ENCODE measurements around the gene ZNF234.
"Not testable (repeated sequence)": the region's sequence is repeated elsewhere in the genome, so short reads cannot be mapped to it uniquely, and the experiment has no call there.

ZNF234 gene

DNA sequence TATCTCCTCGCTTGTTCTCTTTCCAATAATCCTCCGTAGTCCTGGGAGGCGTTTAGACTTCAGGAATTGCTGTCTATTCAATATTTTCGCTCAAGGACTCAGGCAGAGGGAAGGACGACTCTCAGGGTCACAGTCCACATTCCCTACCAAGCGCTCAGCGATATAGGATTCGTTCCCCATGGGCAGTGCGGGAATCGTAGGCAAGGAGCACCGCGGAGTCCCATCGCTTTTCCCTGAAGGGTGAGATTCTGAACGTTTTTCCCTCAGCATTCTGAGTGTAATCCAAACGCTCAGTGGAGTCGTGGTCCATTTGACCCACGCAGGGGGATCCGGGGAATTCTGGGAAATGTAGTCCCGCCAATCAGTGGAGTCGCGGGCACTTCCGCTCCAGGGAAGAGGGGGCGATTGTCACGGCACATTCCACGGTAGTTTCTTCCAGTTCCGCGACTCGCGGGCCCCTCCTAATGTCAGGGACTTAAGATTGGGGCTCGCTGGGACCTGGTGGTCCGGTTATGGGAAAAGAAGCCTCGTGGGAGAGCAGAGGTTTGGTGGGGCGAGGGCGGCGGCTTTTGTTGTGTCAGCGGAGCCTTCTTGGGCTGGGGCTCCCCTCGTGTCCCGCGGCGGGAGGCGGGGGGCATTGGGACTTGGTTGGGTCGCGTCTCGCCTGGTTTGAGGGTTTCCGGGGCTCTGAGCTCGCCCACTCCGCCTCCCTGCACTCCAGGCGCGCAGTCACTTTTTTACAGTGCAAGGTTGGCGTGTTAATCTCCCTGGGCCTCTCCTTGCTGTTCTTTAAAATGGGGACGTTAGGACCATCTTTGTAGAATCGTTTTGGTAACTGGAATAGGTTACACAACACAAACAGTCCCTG, at the start of gene ZNF234:
TSS of gene ZNF234 (plus strand) at position 364 of the 868 bp plus-strand sequence. CDS start 3,079 bp downstream, outside the sequence.
- in situ Hi-C loops (cut with HindIII; ENCODE audit: low sequenced_read_pairs): no loop called here

DNA sequence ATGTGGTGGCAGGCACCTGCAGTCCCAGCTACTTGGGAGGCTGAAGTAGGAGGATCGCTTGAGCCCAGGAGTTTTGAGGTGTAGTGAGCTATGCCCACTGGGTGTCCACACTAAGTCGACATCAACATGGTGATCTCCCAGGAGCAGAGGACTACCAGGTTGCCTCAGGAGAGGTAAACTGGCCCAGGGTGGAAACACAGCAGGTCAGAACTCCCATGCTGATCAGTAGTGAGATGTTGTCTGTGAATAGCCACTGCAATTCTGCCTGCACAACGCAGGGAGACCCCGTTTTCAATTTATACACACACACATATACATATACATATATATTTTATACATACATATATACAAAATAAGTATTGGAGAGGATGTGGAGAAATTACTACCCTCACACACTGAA, 49.2 kb upstream of the ZNF234 start:
- in situ Hi-C loops (cut with HindIII; ENCODE audit: low sequenced_read_pairs): no loop called here

DNA sequence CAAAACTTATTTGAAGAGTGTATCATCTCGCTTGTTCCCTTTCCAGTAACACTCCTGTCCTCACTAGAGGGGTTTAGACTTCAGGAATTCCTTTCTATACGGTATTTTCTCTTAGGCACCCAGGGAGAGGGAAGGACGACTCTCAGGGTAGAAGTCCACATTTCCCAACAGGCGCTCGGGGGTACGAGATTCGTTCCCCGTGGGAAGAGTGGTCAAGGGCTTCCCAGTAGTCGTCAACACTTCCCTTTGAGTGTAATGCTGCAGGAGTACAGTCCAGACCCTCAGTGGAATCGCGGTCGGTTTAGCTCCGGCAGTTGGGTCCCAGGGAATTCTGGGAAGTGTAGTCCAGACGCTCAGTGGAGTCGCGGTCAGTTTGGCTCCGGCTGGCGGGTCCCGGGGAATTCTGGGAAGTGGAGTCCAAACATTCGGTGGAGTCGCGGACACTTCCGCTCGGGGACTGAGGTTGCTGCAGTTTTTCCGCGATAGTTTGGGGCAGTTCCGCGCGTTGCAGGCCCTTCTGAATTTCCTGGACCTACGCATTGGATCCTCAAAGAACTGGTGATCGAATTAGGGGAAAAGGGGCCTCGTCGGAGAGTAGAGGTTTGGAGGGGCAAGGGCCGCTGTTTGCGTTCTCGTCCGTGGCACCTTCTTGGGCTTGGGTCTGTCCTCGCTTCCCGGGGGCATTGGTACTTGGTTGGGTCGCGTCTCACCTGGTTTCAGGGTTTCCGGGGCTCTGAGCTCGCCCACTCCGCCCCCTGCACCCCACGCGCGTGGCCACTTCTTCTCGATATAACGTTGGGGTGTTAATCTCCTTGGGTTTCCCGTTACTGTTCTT, 47.2 kb upstream of the ZNF234 start, which contains the start of gene ZNF224:
TSS of gene ZNF224 (plus strand) at position 431 of the 835 bp plus-strand sequence. CDS start 3,513 bp downstream, outside the sequence.
- in situ Hi-C loops (cut with HindIII; ENCODE audit: low sequenced_read_pairs): no loop called here

DNA sequence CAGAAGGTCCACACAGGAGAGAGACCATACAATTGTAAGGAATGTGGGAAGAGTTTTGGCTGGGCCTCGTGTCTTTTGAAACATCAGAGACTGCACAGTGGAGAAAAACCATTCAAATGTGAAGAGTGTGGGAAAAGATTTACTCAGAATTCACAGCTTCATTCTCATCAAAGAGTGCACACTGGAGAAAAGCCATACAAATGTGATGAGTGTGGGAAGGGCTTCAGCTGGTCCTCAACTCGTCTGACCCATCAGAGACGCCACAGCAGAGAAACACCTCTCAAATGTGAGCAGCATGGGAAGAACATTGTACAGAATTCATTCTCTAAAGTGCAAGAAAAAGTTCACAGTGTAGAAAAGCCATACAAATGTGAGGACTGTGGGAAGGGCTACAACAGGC, 33.6 kb upstream of the ZNF234 start:
- in situ Hi-C loops (cut with HindIII; ENCODE audit: low sequenced_read_pairs): no loop called here

DNA sequence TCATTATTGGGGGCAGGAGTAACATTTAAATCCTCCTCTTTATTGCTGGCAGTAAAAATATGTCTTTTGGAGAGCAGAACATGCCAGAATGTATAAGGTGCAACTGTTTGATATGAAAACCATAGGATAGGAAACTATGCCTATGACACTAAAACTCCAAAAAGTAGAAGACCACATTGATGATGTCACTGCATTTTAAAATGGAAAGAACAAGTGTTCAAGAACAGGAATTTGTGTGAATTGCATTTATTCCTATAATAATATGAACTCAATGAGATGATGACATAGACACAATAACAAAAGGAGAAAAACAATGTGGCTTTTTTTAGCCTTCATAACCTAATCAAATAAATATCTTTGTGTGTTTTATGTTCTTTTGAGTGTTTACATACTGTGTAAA, 31.9 kb upstream of the ZNF234 start:
- in situ Hi-C loops (cut with HindIII; ENCODE audit: low sequenced_read_pairs): no loop called here

DNA sequence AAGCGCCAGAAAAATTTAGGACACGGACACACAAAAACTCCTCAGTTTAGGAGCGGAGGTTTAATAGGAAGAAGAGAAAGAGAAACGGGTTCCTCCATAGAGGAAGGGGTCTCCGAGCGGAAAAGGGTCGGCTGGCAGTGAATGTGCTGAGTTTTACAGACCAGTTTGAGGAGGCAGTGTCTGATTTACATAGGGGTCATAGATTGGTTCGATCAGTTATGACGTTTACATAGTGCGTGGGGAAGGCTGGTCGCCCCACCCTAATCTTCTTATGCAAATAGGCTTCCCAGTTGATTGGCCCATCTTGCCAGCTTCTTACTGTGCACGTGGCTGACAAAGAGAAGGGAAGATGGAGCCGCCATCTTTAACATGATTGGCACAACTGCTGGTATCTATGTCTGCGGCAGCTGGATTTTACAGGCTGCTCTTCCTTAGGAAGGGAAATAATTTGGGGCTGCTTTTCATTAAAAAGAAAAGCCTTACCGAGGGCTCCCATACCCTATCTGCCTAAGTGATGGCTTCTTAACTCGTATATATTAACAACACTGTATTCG, 29.4 kb upstream of the ZNF234 start:
- in situ Hi-C loops (cut with HindIII; ENCODE audit: low sequenced_read_pairs): no loop called here

DNA sequence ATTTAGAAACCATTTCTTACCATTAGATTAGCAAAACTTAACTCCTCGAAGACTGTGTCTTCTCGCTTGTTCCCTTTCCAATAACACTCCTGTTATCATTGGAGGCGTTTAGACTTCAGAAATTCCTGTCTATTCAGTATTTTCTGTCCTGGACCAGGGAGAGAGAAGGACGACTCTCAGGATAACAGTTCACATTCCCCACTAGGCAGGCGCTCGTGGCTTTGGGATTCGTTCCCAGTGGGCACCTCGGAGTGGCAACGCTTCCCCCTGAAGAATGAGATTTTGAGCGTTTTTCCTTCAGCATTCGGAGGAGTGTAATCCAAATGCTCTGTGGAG, 28.6 kb upstream of the ZNF234 start:
- in situ Hi-C loops (cut with HindIII; ENCODE audit: low sequenced_read_pairs): no loop called here

DNA sequence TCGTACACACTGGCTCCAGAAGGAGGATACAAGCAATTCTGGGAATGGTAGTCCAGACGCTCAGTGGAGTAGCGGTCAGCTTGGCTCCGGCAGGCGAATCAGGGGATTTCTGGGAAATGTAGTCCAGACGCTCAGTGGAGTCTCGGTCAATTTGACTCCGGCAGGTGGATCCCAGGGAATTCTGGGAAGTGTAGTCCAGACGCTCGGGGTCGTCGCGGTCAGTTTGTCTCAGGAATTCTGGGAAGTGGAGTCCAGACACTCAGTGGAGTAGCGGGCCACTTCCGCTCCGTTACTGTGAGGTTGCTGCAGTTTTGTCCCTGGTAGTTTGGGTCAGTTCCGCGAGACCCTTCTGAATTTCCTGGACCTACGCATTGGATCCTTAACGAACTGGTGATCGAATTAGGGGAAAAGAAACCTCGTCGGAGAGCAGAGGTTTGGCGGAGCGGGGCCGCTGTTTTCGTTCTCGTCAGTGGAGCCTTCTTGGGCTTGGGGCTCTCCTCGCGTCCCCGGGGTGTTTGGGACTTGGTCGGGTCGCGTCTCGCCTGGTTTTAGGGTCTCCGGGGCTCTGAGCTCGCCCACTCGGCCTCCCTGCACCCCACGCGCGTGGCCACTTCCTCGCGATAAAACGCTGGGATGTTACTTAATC, 28.1 kb upstream of the ZNF234 start, which contains the start of gene ZNF225:
TSS of gene ZNF225 (plus strand) at position 262 of the 646 bp plus-strand sequence. CDS start 2,429 bp downstream, outside the sequence.
- in situ Hi-C loops (cut with HindIII; ENCODE audit: low sequenced_read_pairs): no loop called here

DNA sequence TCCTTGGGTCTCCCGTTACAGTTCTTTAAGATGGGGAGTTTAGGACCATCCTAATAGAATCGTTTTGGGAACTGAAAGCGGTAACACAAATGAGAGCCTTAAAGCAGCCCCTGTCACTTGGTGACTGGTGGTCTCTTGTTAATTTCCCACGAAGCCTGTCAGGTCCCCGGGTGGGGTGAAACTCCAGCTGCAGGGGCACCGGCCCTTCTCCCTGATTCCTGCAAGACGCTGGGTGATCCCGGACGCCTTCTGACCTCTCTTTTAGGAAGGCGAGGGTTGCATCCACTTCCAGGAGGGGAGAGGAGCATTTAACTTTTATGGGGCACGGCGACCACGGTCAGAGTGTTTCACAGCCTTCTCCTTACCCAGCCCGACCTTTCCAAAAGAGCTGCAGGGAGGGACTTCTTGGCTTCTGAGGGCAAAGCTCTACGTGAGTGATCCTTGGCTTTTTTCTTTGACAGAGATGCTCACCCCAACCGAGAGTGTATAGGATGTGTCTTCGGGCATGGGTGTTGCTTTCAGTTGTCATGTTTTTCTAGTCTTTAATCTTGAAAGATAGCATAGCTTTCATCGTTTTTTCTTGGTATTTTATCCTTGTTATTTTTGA, 27.5 kb upstream of the ZNF234 start:
- in situ Hi-C loops (cut with HindIII; ENCODE audit: low sequenced_read_pairs): no loop called here

DNA sequence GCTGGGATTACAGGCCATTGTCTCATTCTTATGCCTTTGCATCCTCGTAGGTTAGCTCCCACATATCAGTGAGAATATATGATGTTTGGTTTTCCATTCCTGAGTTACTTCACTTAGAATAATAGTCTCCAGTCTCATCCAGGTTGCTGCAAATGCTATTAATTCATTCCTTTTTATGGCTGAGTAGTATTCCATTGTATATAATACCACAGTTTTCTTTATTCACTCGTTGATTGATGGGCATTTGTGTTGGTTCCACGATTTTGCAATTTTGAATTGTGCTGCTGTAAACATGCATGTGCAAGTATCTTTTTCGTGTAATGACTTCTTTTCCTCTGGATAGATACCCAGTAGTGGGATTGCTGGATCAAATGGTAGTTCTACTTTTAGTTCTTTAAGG, 20.2 kb upstream of the ZNF234 start:
- in situ Hi-C loops (cut with HindIII; ENCODE audit: low sequenced_read_pairs): not testable (repeated sequence)

DNA sequence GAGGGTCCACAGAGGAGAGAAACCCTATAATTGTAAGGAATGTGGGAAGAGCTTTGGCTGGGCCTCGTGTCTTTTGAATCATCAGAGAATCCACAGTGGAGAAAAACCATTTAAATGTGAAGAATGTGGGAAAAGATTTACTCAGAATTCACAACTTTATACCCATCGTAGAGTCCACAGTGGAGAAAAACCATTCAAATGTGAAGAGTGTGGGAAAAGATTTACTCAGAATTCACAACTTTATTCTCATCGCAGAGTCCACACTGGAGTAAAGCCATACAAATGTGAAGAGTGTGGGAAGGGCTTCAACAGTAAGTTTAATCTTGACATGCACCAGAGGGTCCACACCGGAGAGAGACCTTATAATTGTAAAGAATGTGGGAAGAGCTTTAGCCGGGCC, 9.4 kb upstream of the ZNF234 start:
- in situ Hi-C loops (cut with HindIII; ENCODE audit: low sequenced_read_pairs): no loop called here

DNA sequence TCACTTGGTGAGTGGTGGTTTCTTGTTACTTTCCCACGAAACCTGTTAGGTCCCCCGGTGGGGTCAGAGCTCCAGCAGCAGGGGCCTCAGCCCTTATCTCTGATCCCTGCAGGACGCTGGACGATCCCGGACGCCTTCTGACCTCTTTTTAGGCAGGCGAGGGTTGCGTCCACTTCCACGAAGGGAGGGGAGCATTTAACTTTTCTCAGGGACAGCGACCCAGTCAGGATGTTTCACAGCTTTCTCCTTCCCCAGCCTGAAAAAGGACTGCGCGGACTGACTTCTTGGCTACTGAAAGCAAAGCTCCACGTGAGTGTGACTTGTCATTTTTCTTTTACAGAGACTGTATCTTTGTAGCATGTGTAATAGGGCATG, 692 bp downstream of the ZNF234 start:
- in situ Hi-C loops (cut with HindIII; ENCODE audit: low sequenced_read_pairs): no loop called here

DNA sequence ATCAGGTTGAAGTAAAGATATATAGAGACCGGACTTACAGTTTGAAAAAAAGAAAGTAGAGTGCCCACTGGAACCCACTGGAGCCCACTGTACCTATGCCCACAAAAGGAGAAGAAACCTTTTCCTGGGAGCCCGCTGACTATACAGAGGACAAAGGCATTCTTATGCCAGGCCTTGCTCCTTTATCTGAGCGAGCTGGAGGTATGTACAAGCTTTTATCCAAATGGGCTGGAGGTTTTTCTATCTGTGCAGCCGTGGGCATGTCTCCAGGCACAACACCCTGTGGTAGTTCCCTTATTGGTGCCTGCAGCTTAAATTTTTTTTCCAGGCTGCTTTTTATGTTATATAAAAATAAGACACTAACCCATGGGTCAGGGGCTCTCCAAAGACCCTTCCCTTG, 8.4 kb downstream of the ZNF234 start:
- in situ Hi-C loops (cut with HindIII; ENCODE audit: low sequenced_read_pairs): no loop called here

DNA sequence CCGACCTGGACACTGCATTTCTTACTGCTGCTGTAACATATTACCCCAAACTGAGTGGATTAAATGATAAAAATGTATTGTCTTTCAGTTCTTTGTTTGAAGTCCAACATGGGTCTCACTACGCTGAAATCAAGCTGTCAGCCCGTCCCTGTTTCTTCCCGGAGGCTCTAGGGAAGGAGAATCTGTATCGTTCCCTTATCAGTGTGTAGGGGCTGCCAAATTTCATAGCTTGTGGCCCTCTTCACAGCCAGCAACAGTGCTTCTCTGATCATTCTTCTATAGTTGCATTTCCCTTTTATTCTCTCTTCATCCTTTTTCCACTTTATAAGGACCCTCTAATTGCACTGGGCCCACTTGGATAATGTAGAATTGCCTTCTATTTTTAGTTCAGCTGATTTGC, 10.1 kb downstream of the ZNF234 start:
- in situ Hi-C loops (cut with HindIII; ENCODE audit: low sequenced_read_pairs): no loop called here

DNA sequence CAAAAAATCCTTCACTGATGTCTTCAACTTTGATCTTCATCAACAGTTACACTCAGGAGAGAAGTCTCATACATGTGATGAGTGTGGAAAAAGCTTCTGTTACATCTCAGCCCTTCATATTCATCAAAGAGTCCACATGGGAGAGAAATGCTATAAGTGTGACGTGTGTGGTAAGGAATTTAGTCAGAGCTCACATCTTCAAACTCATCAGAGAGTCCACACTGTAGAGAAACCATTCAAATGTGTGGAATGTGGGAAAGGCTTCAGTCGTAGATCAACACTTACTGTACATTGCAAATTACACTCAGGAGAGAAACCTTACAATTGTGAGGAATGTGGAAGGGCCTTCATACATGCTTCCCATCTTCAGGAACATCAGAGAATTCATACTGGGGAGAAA, 15.1 kb downstream of the ZNF234 start:
- in situ Hi-C loops (cut with HindIII; ENCODE audit: low sequenced_read_pairs): no loop called here

DNA sequence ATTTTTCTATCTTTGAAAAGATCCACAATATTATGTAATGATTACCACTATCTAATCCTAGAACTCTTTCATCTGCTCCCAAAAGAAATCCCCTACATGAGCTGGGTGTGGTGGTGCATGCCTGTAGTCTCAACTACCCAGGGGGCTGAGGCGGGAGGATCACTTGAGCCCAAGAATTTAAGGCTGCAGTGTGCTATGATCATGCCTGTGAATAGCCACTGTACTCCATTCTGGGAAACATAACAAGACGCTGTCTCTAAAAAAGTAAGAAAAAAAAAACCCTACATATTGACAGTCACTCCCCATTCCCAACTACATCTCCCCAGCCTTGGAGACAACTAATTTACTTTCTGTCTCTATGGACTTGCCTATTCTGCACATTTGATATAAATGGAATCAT, 22.4 kb downstream of the ZNF234 start:
- in situ Hi-C loops (cut with HindIII; ENCODE audit: low sequenced_read_pairs): no loop called here

DNA sequence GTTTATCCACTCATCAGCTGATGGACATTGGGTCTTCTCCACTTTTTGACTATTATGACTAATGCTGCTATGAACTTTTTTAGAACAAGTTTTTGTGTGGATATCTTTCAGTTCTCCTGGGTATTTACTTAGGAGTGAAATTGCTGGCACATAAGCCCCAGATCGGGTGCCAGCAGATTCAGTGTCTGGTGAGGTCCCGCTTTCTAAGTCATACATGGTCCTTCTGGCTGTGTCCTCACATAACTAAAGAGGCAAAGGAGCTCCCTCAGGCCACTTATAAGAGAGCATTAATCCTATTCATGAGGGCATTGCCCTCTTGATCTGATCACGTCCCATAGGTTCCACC, 22.9 kb downstream of the ZNF234 start:
- in situ Hi-C loops (cut with HindIII; ENCODE audit: low sequenced_read_pairs): no loop called here

DNA sequence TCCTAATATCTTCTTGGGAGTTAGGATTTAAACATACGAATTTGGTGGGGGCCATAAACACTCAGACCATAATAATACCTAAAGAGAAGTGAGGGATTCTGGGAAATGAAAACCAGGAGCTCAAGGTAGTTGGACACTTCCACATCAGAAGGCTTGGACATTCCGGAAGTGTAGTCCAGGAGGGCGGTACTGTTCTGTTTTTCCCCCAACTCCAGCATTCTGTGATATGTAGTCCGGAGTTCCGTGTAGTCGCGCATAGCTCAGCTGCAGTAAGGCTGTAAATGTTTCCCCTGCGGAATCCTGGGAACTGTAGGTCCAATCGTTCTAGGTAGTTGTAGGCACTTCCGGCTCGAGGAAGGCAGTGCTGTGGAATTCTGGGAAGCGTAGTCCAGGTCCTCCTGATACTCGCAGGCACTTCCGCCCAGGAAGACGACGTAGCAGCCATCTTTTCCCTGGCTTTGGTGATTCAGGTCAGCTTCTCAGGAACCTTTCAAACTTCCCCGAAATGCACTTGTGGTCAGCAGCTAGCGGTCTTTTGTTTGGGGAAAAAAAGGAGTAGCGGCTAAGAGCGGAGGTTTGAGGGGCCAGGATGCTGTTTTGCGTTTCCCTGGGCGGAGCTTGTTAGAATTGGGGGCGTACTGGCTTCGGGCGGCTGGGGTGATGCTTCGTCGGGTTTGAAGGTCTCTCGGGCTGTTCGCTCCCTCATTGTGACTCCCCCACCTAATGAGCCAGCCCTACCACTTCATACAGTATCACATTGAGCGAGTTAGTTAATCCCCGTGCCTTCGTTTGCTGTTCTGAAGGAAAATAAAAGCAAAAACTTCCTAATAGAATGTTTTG, 23.5 kb downstream of the ZNF234 start, which contains the start of gene ZNF226:
TSS of gene ZNF226 (plus strand) at position 428 of the 840 bp plus-strand sequence. CDS start 4,981 bp downstream, outside the sequence.
- in situ Hi-C loops (cut with HindIII; ENCODE audit: low sequenced_read_pairs): no loop called here

DNA sequence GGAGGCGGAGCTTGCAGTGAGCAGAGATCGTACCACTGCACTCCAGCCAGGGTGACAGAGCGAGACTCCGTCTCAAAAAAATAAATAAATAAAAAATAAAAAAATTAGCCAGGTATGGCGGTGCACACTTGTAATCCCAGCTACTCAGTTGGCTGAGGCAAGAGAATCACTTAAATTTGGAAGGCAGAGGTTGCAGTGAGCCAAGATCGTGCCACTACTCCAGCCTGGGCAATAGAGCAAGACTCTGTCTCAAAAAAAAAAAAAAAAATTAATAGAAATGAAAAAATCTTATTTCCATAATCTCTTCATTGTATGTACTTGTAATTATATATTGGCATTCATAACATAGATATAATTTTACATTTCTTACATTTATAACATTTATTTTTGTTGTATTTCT, 29.3 kb downstream of the ZNF234 start:
- in situ Hi-C loops (cut with HindIII; ENCODE audit: low sequenced_read_pairs): not testable (repeated sequence)

DNA sequence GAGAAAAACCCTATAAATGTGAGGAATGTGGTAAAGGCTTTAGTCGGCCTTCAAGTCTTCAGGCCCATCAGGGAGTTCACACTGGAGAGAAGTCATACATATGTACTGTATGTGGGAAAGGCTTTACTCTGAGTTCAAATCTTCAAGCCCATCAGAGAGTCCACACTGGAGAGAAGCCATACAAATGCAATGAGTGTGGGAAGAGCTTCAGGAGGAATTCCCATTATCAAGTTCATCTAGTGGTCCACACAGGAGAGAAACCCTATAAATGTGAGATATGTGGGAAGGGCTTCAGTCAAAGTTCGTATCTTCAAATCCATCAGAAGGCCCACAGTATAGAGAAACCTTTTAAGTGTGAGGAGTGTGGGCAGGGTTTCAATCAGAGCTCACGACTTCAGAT, 35.2 kb downstream of the ZNF234 start:
- in situ Hi-C loops (cut with HindIII; ENCODE audit: low sequenced_read_pairs): no loop called here

All from endothelial cell of hepatic sinusoid (primary cell).